Activated CD8-positive, alpha-beta T cell treated with anti-CD3 and anti-CD28 coated beads, Interleukin-2, amount 10 ng/mL, durations not matched to agents 7 days and 5 days (primary cell): ENCODE measurements around the gene MPZL2. TPM values are rescaled to one million over a fixed set of nuclear protein-coding genes. Genes with fewer than 3 reads are reported as not detected.
A peak's percentile ranks its signal among the peaks of the same experiment; 100 is the strongest.
"Not testable (repeated sequence)": the region's sequence is repeated elsewhere in the genome, so short reads cannot be mapped to it uniquely, and the experiment has no call there.

Experiments used
- ATAC-seq: fragments of 150-1000 bp; cut with Tn5 transposase; one replicate; pipeline ENCODE4 v1.10.0; 2021; ENCODE audit warnings: moderate library complexity
- CTCF ChIA-PET: fragments of 350-600 bp; sonication (Branson Sonifier 250); formaldehyde crosslinking; loops from one replicate; lab custom pipeline; 2021; ENCODE audit warnings: antibody characterized with exemption; lab: Charles Lee
- POLR2A ChIA-PET: fragments of 350-600 bp; sonication (Branson Sonifier 250); formaldehyde crosslinking; loops from one replicate; lab custom pipeline; 2021; ENCODE audit warnings: antibody characterized with exemption; lab: Charles Lee
- DNase-seq: peaks from one replicate; pipeline ENCODE4 v3.0.0-alpha.2; 2020
- H3K27ac Mint-ChIP-seq: one replicate; pipeline ENCODE4 v1.8.0; 2021; ENCODE audit warnings: mild to moderate bottlenecking, mixed read lengths
- H3K27me3 Mint-ChIP-seq: one replicate; pipeline ENCODE4 v1.8.0; 2021; ENCODE audit warnings: low read depth, mixed read lengths
- H3K36me3 Mint-ChIP-seq: one replicate; pipeline ENCODE4 v1.8.0; 2021; ENCODE audit warnings: low read depth, mixed read lengths
- H3K4me1 Mint-ChIP-seq: one replicate; pipeline ENCODE4 v1.8.0; 2021; ENCODE audit warnings: low read depth, mixed read lengths
- H3K4me3 Mint-ChIP-seq: one replicate; pipeline ENCODE4 v1.8.0; 2021; ENCODE audit warnings: mild to moderate bottlenecking, mixed read lengths
- H3K9me3 Mint-ChIP-seq: one replicate; pipeline ENCODE4 v1.8.0; 2022; ENCODE audit warnings: mixed read lengths; ENCODE audit not compliant: insufficient read depth
- total RNA-seq, 2 experiments: library from RNA; stranded (reverse); gene quantifications; one replicate each; pipeline ENCODE4 v1.2.3, GENCODE V29; 2021

Gene MPZL2
- 10 to 100 TPM; 11.7 to 12.2 TPM for total RNA-seq

DNA sequence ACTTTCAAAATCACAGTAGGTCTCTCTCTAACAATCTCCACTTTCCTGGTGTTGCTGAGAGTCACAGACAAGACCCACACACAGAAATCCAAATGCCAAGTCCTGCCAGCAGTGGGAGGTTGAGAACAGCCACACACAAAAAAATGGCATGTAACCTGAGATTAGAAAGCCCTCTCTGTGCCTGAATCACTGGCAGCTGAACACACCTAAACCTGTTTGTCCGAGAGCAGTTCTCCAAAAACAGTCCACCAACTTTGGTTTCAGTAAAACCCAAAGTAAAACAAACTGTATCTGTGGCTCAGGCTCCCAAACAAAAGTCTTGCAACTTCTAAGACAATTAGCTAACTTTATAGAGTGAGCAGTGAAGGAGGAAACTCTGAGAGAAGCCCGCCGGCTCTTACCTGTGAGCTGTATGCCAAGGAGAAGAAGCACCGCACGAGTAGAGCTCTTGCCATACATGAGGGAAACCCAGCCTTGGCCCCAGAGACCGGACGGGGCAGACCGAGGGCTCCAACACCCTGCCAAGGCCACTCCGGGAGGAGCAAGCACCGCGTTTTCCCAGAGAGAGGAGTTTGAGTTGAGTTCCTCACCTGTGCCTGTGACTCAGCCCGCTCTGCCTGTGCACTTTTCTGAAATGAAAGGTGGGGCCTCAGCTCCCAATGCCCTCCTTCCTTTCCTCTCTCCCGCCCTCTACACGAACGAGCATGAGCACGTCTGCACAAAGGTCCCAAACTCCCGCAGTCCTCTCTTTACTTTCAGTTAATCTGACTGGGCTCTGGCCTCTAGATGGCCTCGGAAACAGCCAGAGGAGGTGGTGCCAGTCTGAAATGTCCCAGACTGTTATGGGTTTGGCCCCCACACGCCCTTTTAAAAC, at the start of gene MPZL2:
TSS of gene MPZL2 (minus strand) at position 603 of the 874 bp plus-strand sequence. CDS start at position 459, 144 bp downstream.
- H3K4me1 Mint-ChIP-seq, result peaks cover 65% of the 10 kb centered on the region
- CTCF ChIA-PET, result interaction anchor here (1.0 to 6.2 kb wide), 12 partner anchors 10 to 144 kb away, joined by 3 to 46 read pairs (median 8); partner anchors contain the start of genes CD3E and MPZL3
- DNase-seq (peak; percentile 55), ATAC-seq (peak; percentile 73)
- H3K4me3 Mint-ChIP-seq, result peak within 1 kb of the TSS; percentile 77
- H3K27ac Mint-ChIP-seq, result peak within 1 kb of the TSS; percentile 23
- peaks cover 29% of the 10 kb centered on the region for H3K36me3 Mint-ChIP-seq
- POLR2A ChIA-PET, result interaction anchor here (1.0 to 1.7 kb wide), 3 partner anchors 23 to 47 kb away, joined by 3 to 4 read pairs (median 3); no protein-coding TSS in a partner anchor
- peaks cover 3% of the 10 kb centered on the region for H3K27me3 Mint-ChIP-seq
- no peaks in the 10 kb centered on the region for H3K9me3 Mint-ChIP-seq

DNA sequence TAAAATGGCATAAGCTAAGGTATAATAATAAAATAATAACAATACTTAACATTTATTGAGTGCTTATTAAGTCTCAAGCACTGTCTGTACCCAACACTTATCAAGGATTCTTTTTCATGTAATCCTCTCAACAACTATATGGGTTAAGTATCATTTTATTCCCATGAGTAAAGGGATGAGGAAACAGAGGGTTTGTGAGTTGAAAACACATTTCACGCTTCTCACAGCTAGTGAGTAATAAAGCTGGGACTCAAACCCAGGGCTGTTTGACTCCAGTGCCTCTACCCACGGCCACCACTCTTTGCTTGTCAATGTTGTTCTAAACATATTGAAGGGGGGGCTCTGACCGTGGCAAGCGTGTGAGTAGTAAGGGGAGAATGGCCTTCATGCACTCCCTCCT, 49.1 kb upstream of the MPZL2 start:
- Mint-ChIP-seq H3K4me3 (no peak overlapping the region), H3K27ac (peak overlapping the region; percentile 76), H3K9me3 (no peaks in the 10 kb centered on the region), H3K27me3 (no peaks in the 10 kb centered on the region), H3K4me1 (peaks cover 89% of the 10 kb centered on the region), H3K36me3 (peaks cover 80% of the 10 kb centered on the region)
- DNase-seq (no peak), ATAC-seq (no peak)
- CTCF ChIA-PET, result interaction anchor here (1.1 to 2.2 kb wide), 3 partner anchors 61 to 115 kb away, joined by 3 to 16 read pairs (median 3); partner anchors contain the start of gene MPZL3
- POLR2A ChIA-PET, result interaction anchor here (1.8 kb wide), 1 partner anchor 10 kb away, joined by 6 read pairs; no protein-coding TSS in a partner anchor

DNA sequence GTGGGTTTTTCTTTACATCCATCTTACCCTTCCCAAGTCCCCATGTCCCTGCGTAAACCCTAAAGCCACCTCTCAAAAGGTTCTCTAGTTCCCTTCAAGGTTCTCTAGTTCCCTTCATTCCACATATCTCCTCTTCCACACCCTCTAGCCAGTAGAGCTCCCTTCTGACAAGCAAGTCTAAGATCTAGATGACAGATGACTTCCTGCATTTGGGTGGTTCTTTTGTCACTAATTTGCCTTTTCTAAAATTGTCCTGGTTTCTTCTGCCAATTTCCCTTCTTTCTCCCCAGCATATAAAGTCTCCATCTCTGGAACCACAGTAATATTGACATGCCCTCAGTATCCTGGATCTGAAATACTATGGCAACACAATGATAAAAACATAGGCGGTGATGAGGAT, 48.2 kb upstream of the MPZL2 start:
- peaks cover 92% of the 10 kb centered on the region for H3K4me1 Mint-ChIP-seq
- no peak overlapping the region for H3K4me3 Mint-ChIP-seq
- peak overlapping the region; percentile 66 for H3K27ac Mint-ChIP-seq
- peaks cover 84% of the 10 kb centered on the region for H3K36me3 Mint-ChIP-seq
- no peaks in the 10 kb centered on the region for H3K27me3 Mint-ChIP-seq
- no peak for ATAC-seq
- no peak for DNase-seq
- H3K9me3 Mint-ChIP-seq, result no peaks in the 10 kb centered on the region
- ChIA-PET POLR2A (interaction anchor here (0.7 to 2.5 kb wide), 3 partner anchors 23 to 186 kb away, joined by 3 to 6 read pairs (median 4); no protein-coding TSS in a partner anchor), CTCF (interaction anchor here (0.9 to 5.6 kb wide), 11 partner anchors 10 to 157 kb away, joined by 3 to 42 read pairs (median 4); no protein-coding TSS in a partner anchor)

- CTCF ChIA-PET, result interaction anchor here (0.9 to 5.6 kb wide), 12 partner anchors 10 to 156 kb away, joined by 3 to 42 read pairs (median 4); partner anchors contain the start of gene MPZL2
- no peak overlapping the region for H3K4me3 Mint-ChIP-seq
- H3K4me1 Mint-ChIP-seq, result peaks cover 94% of the 10 kb centered on the region
- no peak for ATAC-seq
- H3K36me3 Mint-ChIP-seq, result peaks cover 87% of the 10 kb centered on the region
- no peak for DNase-seq
- no peaks in the 10 kb centered on the region for H3K9me3 Mint-ChIP-seq
- no peaks in the 10 kb centered on the region for H3K27me3 Mint-ChIP-seq
- POLR2A ChIA-PET, result interaction anchor here (0.7 to 2.5 kb wide), 7 partner anchors 24 to 189 kb away, joined by 3 to 6 read pairs (median 4); partner anchors contain the start of gene MPZL3
- H3K27ac Mint-ChIP-seq, result no peak overlapping the region
Observed at GRCh38 chr11:118311518-118311917, 47.4 kb upstream of the MPZL2 start.

DNA sequence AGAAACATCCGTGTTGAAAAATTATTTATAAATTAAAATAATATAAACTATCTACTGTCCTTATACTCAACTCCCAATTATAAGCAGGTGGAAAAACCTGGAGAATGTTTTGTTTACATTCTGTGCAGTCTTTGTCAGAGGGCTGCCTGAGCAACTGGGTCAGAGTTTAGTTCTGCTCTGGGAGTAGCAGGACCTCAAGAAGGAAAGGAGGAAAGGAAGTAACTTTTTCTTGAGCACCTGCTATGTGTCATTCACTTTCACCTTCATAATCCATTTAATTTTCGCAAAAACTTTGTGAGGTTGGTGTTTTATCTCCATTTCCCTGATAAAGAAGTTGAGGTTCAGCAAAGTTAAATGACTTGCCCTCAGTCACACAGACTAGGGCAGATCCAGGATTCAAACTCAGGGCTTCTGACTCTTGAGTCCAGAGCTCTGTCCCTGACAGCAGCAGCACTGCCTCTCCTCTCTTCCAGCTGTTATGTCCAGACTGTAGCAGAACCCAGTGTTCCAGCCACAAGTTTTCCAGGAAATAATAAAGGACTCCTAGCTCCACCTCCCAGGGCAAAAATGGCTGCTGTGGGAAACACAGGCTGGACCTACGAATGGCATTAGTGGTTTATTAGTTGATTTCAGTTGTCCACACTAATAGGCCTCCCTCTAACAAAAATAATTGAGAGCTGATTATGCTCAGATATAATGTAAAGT, 46.8 kb upstream of the MPZL2 start:
- POLR2A ChIA-PET, result interaction anchor here (0.9 to 2.5 kb wide), 6 partner anchors 25 to 189 kb away, joined by 3 to 6 read pairs (median 4); partner anchors contain the start of gene MPZL3

DNA sequence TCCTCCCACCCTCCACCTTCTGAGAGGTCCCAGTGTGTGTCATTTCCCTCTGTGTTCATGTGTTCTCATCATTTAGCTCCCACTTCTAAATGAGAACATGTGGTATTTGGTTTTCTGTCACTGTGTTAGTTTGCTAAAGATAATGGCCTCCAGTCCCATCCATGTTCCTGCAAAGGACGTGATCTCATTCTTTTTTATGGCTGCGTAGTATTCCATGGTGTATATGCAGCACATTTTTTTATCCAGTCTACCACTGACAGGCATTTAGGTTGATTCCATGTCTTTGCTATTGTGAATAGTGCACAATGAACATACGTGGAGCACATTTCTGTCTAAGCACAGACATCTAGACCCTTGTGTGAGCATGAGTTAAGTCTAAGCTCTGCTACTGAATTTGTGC, 46.2 kb upstream of the MPZL2 start:
- DNase-seq (no peak), ATAC-seq (no peak)
- no peaks in the 10 kb centered on the region for H3K9me3 Mint-ChIP-seq
- H3K4me1 Mint-ChIP-seq, result peaks cover 86% of the 10 kb centered on the region
- peaks cover 89% of the 10 kb centered on the region for H3K36me3 Mint-ChIP-seq
- H3K27me3 Mint-ChIP-seq, result no peaks in the 10 kb centered on the region
- POLR2A ChIA-PET, result interaction anchor here (1.2 to 2.5 kb wide), 4 partner anchors 25 to 59 kb away, joined by 4 to 6 read pairs (median 4); partner anchors contain the start of gene MPZL3
- H3K27ac Mint-ChIP-seq, result peak overlapping the region; percentile 67
- H3K4me3 Mint-ChIP-seq, result no peak overlapping the region
- CTCF ChIA-PET, result interaction anchor here (1.3 to 5.6 kb wide), 3 partner anchors 15 to 112 kb away, joined by 3 to 42 read pairs (median 5); no protein-coding TSS in a partner anchor

More for the DNA sequence above, 46.8 kb upstream of the MPZL2 start:
- no peaks in the 10 kb centered on the region for H3K9me3 Mint-ChIP-seq
- DNase-seq (no peak), ATAC-seq (no peak)
- peaks cover 90% of the 10 kb centered on the region for H3K4me1 Mint-ChIP-seq
- no peaks in the 10 kb centered on the region for H3K27me3 Mint-ChIP-seq
- H3K4me3 Mint-ChIP-seq, result no peak overlapping the region
- H3K27ac Mint-ChIP-seq, result peak overlapping the region; percentile 54
- CTCF ChIA-PET, result interaction anchor here (0.9 to 5.6 kb wide), 10 partner anchors 9 to 156 kb away, joined by 3 to 42 read pairs (median 4); partner anchors contain the start of gene MPZL2
- H3K36me3 Mint-ChIP-seq, result peaks cover 88% of the 10 kb centered on the region

- DNase-seq, H3K9me3 Mint-ChIP-seq, H3K27me3 Mint-ChIP-seq, ATAC-seq: not testable (repeated sequence)
- Mint-ChIP-seq H3K36me3 (peaks cover 85% of the 10 kb centered on the region), H3K27ac (peak overlapping the region; percentile 41), H3K4me1 (peaks cover 79% of the 10 kb centered on the region), H3K4me3 (peak overlapping the region; percentile 99)
- POLR2A ChIA-PET, result interaction anchor here (0.6 to 2.2 kb wide), 3 partner anchors 50 to 106 kb away, joined by 3 to 6 read pairs (median 3); partner anchors contain the start of gene UBE4A
- CTCF ChIA-PET, result interaction anchor here (0.7 to 5.6 kb wide), 7 partner anchors 12 to 110 kb away, joined by 3 to 42 read pairs (median 4); no protein-coding TSS in a partner anchor
Observed at GRCh38 chr11:118308995-118309528, 45.0 kb upstream of the MPZL2 start.

DNA sequence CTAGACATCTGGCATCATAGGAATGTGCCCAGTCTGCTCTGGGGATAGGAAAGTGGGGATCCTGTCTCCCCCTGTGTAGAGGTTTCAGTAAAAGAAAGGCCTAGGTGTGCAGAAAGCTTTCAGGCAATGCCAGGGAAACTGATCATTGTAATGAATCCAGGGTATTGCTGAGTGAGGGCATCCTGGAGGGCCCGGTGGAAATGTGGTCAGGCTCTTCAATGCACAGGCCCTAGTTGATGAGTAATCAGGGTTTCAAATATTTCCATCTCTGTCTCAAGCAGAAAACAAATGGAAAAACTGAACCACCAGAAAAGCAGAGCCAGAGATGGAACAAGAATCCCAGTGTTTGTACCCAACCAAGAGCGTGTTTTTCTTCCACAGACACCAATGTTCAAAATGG, 42.5 kb upstream of the MPZL2 start:
- Mint-ChIP-seq H3K4me3 (peak overlapping the region; percentile 99), H3K27me3 (no peaks in the 10 kb centered on the region), H3K9me3 (no peaks in the 10 kb centered on the region), H3K36me3 (peaks cover 64% of the 10 kb centered on the region), H3K27ac (peak overlapping the region; percentile 92), H3K4me1 (peaks cover 80% of the 10 kb centered on the region)
- peak; percentile 40 for ATAC-seq
- CTCF ChIA-PET, result interaction anchor here (0.9 to 5.6 kb wide), 4 partner anchors 7 to 22 kb away, joined by 3 to 62 read pairs (median 22); no protein-coding TSS in a partner anchor
- peak; percentile 56 for DNase-seq
- POLR2A ChIA-PET, result interaction anchor here (1.7 to 3.2 kb wide), 4 partner anchors 11 to 93 kb away, joined by 5 to 23 read pairs (median 13); partner anchors contain the start of gene JAML

DNA sequence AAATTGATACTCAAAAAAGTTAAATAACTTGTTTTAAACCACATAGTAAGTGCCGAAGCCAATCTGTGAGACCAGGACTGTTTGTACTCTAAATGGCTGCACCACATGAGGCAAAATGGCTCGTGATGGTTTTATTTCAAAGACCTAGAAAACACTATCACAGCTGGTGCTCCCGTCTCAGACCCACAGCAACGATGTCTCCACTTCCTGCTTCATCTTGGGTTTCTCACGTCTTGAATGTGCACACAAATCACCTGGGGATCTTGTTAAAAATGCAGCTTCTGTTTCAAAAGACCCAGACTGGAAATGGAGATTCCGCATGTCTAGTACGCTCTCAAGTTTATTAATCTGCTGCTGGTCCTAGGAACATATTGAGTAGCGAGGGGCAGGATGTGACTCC, 41.6 kb upstream of the MPZL2 start:
- Mint-ChIP-seq H3K27me3 (no peaks in the 10 kb centered on the region), H3K27ac (peak overlapping the region; percentile 99), H3K4me3 (peak overlapping the region; percentile 99), H3K36me3 (peaks cover 57% of the 10 kb centered on the region), H3K4me1 (peaks cover 71% of the 10 kb centered on the region), H3K9me3 (no peaks in the 10 kb centered on the region)
- peak; percentile 69 for DNase-seq
- ATAC-seq, result peak; percentile 28
- CTCF ChIA-PET, result interaction anchor here (0.7 to 5.3 kb wide), 12 partner anchors 8 to 107 kb away, joined by 3 to 62 read pairs (median 5); partner anchors contain the start of genes JAML, MPZL2 and MPZL3
- POLR2A ChIA-PET, result interaction anchor here (0.5 to 3.2 kb wide), 16 partner anchors 10 to 375 kb away, joined by 3 to 23 read pairs (median 5); partner anchors contain the start of genes JAML, KMT2A and UBE4A
